Prostate gland (tissue), 2 donors: Measurements from ENCODE around the gene ZAP70. TPM values are rescaled to one million over a fixed set of nuclear protein-coding genes. Genes with fewer than 3 reads are reported as not detected.

Source experiments
- DNase-seq: peaks from one replicate; pipeline ENCODE4 v3.0.0-alpha.2; 2019; ENCODE audit warnings: low spot score
- H3K27ac ChIP-seq, 2 donors: fragments of 200-600 bp; sonication (generic); 2 replicates each; pipeline ENCODE4 v1.5.1; 2017 to 2019
- H3K27me3 ChIP-seq: fragments of 200-600 bp; sonication (generic); replicated peaks from 2 replicates; pipeline ENCODE4 v1.5.1; 2019; ENCODE audit not compliant: insufficient read depth
- H3K36me3 ChIP-seq, 2 donors: fragments of 200-600 bp; sonication (generic); 1 replicate in 1 of 2; 2 replicates in 1 of 2; pipeline versions ENCODE4 v1.5.1 to v1.8.1; 2017 to 2019
- H3K4me1 ChIP-seq: fragments of 200-600 bp; sonication (generic); replicated peaks from 2 replicates; pipeline ENCODE4 v1.5.1; 2019
- H3K4me3 ChIP-seq, 2 donors: fragments of 200-600 bp; sonication (generic); 2 replicates each; pipeline ENCODE4 v1.5.1; 2017 to 2019
- H3K9me3 ChIP-seq: fragments of 200-600 bp; sonication (generic); 2 replicates; pipeline ENCODE4 v1.5.1; 2017
- CTCF ChIP-seq, 4 experiments: fragments of 200-600 bp in 2 of 4; fragments of 450-650 bp in 2 of 4; sonication (generic) in 2 of 4; IDR thresholded peaks; 1 replicate in 3 of 4; 2 replicates in 1 of 4; pipeline ENCODE4 v1.5.1; 2016 to 2019; ENCODE audit warnings: antibody characterized with exemption in 4 of 4, mild to moderate bottlenecking in 2 of 4, moderate library complexity in 2 of 4
- POLR2A ChIP-seq: fragments of 450-650 bp; IDR thresholded peaks from one replicate; pipeline ENCODE4 v1.6.1; 2016; ENCODE audit warnings: antibody characterized with exemption, mild to moderate bottlenecking
- POLR2AphosphoS5 ChIP-seq: sonication (generic); formaldehyde crosslinking; IDR thresholded peaks from one replicate; pipeline ENCODE4 v1.6.1; 2017; ENCODE audit warnings: antibody characterized with exemption
- WGBS: methylation state at CpG from one replicate; pipeline ENCODE4 v1.1.5; 2018; 5-methylcytosine and 5-hydroxymethylcytosine counted together
- intact Hi-C: fragments of 100-400 bp; cut with DNase I; formaldehyde crosslinking; loops from one replicate; pipeline ENCODE4 v1.14.2; 2022
- total RNA-seq, 2 donors: library from RNA; depleted of rRNA; stranded (reverse); fragments of >200 nt; gene quantifications; one replicate each; pipeline ENCODE4 v1.1.0, GENCODE V29; 2016

Gene ZAP70
- total RNA-seq, 2 donors from 2014 or later, result 1.8 to 3.9 TPM

GRCh38 chr2:97779141-97779540 lies 65.8 kb downstream of the ZAP70 start:
- TF ChIP-seq POLR2A (no peak), CTCF (IDR thresholded peaks at IDR 0.05) (no peak), POLR2AphosphoS5 (no peak)
- no peaks in the 10 kb centered on the region for H3K4me1 ChIP-seq
- H3K27me3 ChIP-seq, result no peaks in the 10 kb centered on the region
- no peak overlapping the region for H3K4me3 ChIP-seq
- H3K9me3 ChIP-seq, result no peaks in the 10 kb centered on the region
- WGBS, result 95% methylated on average over 4 of the region's 4 CpGs
- no peaks in the 10 kb centered on the region for H3K36me3 ChIP-seq
- no peak for DNase-seq
- intact Hi-C loops, result no loop called here
- no peak overlapping the region for H3K27ac ChIP-seq

- WGBS, result 82% methylated on average over 4 of the region's 4 CpGs
- no peak overlapping the region for H3K4me3 ChIP-seq
- no peaks in the 10 kb centered on the region for H3K9me3 ChIP-seq
- intact Hi-C loops, result no loop called here
- no peak overlapping the region for H3K27ac ChIP-seq
- TF ChIP-seq POLR2A (no peak), POLR2AphosphoS5 (no peak), CTCF (IDR thresholded peaks at IDR 0.05) (no peak)
- no peaks in the 10 kb centered on the region for H3K27me3 ChIP-seq
- peak; percentile 15 for DNase-seq
- H3K36me3 ChIP-seq, result no peaks in the 10 kb centered on the region
- no peaks in the 10 kb centered on the region for H3K4me1 ChIP-seq
Measured at GRCh38 chr2:97781981-97782380, 68.6 kb downstream of the ZAP70 start.

GRCh38 chr2:97784953-97785352 lies 71.6 kb downstream of the ZAP70 start:
- intact Hi-C loops, result no loop called here
- Histone ChIP-seq H3K36me3 (no peaks in the 10 kb centered on the region), H3K4me1 (no peaks in the 10 kb centered on the region), H3K27ac (no peak overlapping the region), H3K9me3 (no peaks in the 10 kb centered on the region), H3K27me3 (no peaks in the 10 kb centered on the region), H3K4me3 (no peak overlapping the region)
- no peak for DNase-seq
- no peak for TF ChIP-seq POLR2A
- TF ChIP-seq POLR2AphosphoS5, result no peak
- no peak for TF ChIP-seq CTCF (IDR thresholded peaks at IDR 0.05)

GRCh38 chr2:97785818-97786217 lies 72.4 kb downstream of the ZAP70 start:
- intact Hi-C loops, result no loop called here
- no peaks in the 10 kb centered on the region for H3K27me3 ChIP-seq
- H3K36me3 ChIP-seq, result no peaks in the 10 kb centered on the region
- no peaks in the 10 kb centered on the region for H3K4me1 ChIP-seq
- H3K9me3 ChIP-seq, result no peaks in the 10 kb centered on the region
- no peak overlapping the region for H3K4me3 ChIP-seq
- H3K27ac ChIP-seq, result no peak overlapping the region
- no peak for DNase-seq
- TF ChIP-seq POLR2AphosphoS5, result no peak
- no peak for TF ChIP-seq POLR2A
- TF ChIP-seq CTCF (IDR thresholded peaks at IDR 0.05), result no peak
- 95% methylated on average over 2 of the region's 2 CpGs for WGBS

- WGBS, result 92% methylated on average over 7 of the region's 7 CpGs
- no peaks in the 10 kb centered on the region for H3K4me1 ChIP-seq
- no peaks in the 10 kb centered on the region for H3K36me3 ChIP-seq
- H3K27me3 ChIP-seq, result no peaks in the 10 kb centered on the region
- TF ChIP-seq CTCF (IDR thresholded peaks at IDR 0.05) (no peak), POLR2A (no peak), POLR2AphosphoS5 (no peak)
- H3K4me3 ChIP-seq, result no peak overlapping the region
- no peak for DNase-seq
- intact Hi-C loops, result no loop called here
- no peak overlapping the region for H3K27ac ChIP-seq
- H3K9me3 ChIP-seq, result no peaks in the 10 kb centered on the region
Measured at GRCh38 chr2:97788986-97789644, 75.7 kb downstream of the ZAP70 start.
